Smooth muscle cell of the pulmonary artery (primary cell): ENCODE data around the gene DDX5. TPM values are rescaled to one million over a fixed set of nuclear protein-coding genes. Genes with fewer than 3 reads are reported as not detected.

Experiments
- total RNA-seq: library from RNA; depleted of rRNA; stranded (reverse); fragments of >200 nt; gene quantifications from 2 replicates; pipeline ENCODE4 v1.2.3, GENCODE V29; 2014

Gene DDX5
- total RNA-seq, result 307 and 324 TPM in 2 replicates

GRCh38 chr17:64506201-64506575 lies at the start of gene DDX5:
TSS of gene DDX5 (minus strand) at chr17:64506289. CDS start at chr17:64506119, 170 bp downstream.

GRCh38 chr17:64506576-64507412 lies 705 bp upstream of the DDX5 start, which contains the start of gene CEP95:
TSS of gene CEP95 (plus strand) at chr17:64506977. CDS start at chr17:64507098, 121 bp downstream.

GRCh38 chr17:64496786-64497564 lies 9.1 kb downstream of the DDX5 start, which contains the start of gene POLG2:
TSS of gene POLG2 (minus strand) at chr17:64497054. CDS start at chr17:64496968, 86 bp downstream.

GRCh38 chr17:64448665-64449512 lies 57.2 kb downstream of the DDX5 start, which contains the start of gene MILR1:
TSS of gene MILR1 (plus strand) at chr17:64449115. CDS start at chr17:64449169, 54 bp downstream.

Other genes starting within 250 kb of the DDX5 start
- gene TEX2, start 243.0 kb downstream of the DDX5 start, total RNA-seq, result 38.0 and 51.0 TPM in 2 replicates
- gene PECAM1, start 115.4 kb downstream of the DDX5 start, total RNA-seq, result 0.96 and 1.5 TPM in 2 replicates
- 2.3 and 15.9 TPM in 2 replicates for gene MILR1, start 57.2 kb downstream of the DDX5 start, total RNA-seq
- gene POLG2, start 9.2 kb downstream of the DDX5 start, total RNA-seq, result 10.0 and 11.8 TPM in 2 replicates
- gene CEP95, start 688 bp upstream of the DDX5 start, total RNA-seq, result 20.8 and 21.0 TPM in 2 replicates
- gene SMURF2, start 156.0 kb upstream of the DDX5 start, total RNA-seq, result 114 and 158 TPM in 2 replicates